Smooth muscle cell (in vitro differentiated cells): ENCODE results near the gene BTRC. TPM values are rescaled to one million over a fixed set of nuclear protein-coding genes. Genes with fewer than 3 reads are reported as not detected.

Experiments used
- DNase-seq: peaks from one replicate; lab custom pipeline; 2025; ENCODE audit not compliant: unreplicated experiment; lab: John Stamatoyannopoulos, UW
- H2AFZ ChIP-seq: fragments of 200-600 bp; sonication (generic); 2 replicates; pipeline ENCODE4 v1.6.0; 2016; ENCODE audit warnings: antibody characterized with exemption, low read depth, mild to moderate bottlenecking
- H3F3A ChIP-seq: fragments of 200-600 bp; sonication (generic); 2 replicates; pipeline ENCODE4 v1.6.0; 2017; ENCODE audit warnings: antibody characterized with exemption, low read depth
- H3K27ac ChIP-seq: fragments of 200-600 bp; sonication (generic); 2 replicates; pipeline ENCODE4 v1.5.1; 2016; ENCODE audit warnings: low read depth, mild to moderate bottlenecking
- H3K27me3 ChIP-seq: fragments of 200-600 bp; sonication (generic); 2 replicates; pipeline ENCODE4 v1.6.1; 2016; ENCODE audit warnings: low read depth, mild to moderate bottlenecking
- H3K36me3 ChIP-seq: fragments of 200-600 bp; sonication (generic); 2 replicates; pipeline ENCODE4 v1.5.1; 2016; ENCODE audit warnings: low read depth
- H3K4me1 ChIP-seq: fragments of 200-600 bp; sonication (generic); 2 replicates; pipeline ENCODE4 v1.5.1; 2016; ENCODE audit warnings: low read depth
- H3K4me2 ChIP-seq: fragments of 200-600 bp; sonication (generic); 2 replicates; pipeline ENCODE4 v1.6.0; 2016; ENCODE audit warnings: mild to moderate bottlenecking
- H3K4me3 ChIP-seq: fragments of 200-600 bp; sonication (generic); 2 replicates; pipeline ENCODE4 v1.5.1; 2016; ENCODE audit warnings: mild to moderate bottlenecking
- H3K79me2 ChIP-seq: fragments of 200-600 bp; sonication (generic); 2 replicates; pipeline ENCODE4 v1.6.0; 2016; ENCODE audit warnings: low read depth, mild to moderate bottlenecking
- H3K9ac ChIP-seq: fragments of 200-600 bp; sonication (generic); 2 replicates; pipeline ENCODE4 v1.6.0; 2016; ENCODE audit warnings: low read depth
- H3K9me3 ChIP-seq: fragments of 200-600 bp; sonication (generic); replicated peaks from 2 replicates; pipeline ENCODE4 v1.5.1; 2016; ENCODE audit warnings: low read depth
- H4K20me1 ChIP-seq: fragments of 200-600 bp; sonication (generic); 2 replicates; pipeline ENCODE4 v1.6.0; 2016; ENCODE audit warnings: low read depth
- WGBS: methylation state at CpG from one replicate; pipeline ENCODE4 v1.1.7; 2016; ENCODE audit warnings: low lambda C conversion rate; 5-methylcytosine and 5-hydroxymethylcytosine counted together
- polyA plus RNA-seq: library from polyadenylated mRNA; unstranded; fragments of >200 nt; fragmentation: Nextera tagmentation; extraction: Ambion mirVana; gene quantifications from 2 replicates; pipeline ENCODE4 v1.2.1, GENCODE V29; 2016
- total RNA-seq: library from RNA; depleted of rRNA; stranded (reverse); fragments of >200 nt; gene quantifications from 2 replicates; pipeline ENCODE4 v1.2.3, GENCODE V29; 2014
- TF ChIP-seq, protein P1 (sequence below): fragments of 200-600 bp; sonication (generic); IDR thresholded peaks from 2 replicates; pipeline ENCODE4 v1.5.1; 2017; ENCODE audit warnings: borderline replicate concordance, mild to moderate bottlenecking, antibody characterized with exemption; ENCODE audit not compliant: insufficient read depth, poor library complexity, severe bottlenecking

BTRC gene
- total and polyA plus RNA-seq, 2 experiments from 2014 or later: 9.6 to 16.8 TPM

GRCh38 chr10:101573885-101574753 lies 220.2 kb downstream of the BTRC start:
- no peak overlapping the region for H3K4me3 ChIP-seq
- TF ChIP-seq, protein P1, sequence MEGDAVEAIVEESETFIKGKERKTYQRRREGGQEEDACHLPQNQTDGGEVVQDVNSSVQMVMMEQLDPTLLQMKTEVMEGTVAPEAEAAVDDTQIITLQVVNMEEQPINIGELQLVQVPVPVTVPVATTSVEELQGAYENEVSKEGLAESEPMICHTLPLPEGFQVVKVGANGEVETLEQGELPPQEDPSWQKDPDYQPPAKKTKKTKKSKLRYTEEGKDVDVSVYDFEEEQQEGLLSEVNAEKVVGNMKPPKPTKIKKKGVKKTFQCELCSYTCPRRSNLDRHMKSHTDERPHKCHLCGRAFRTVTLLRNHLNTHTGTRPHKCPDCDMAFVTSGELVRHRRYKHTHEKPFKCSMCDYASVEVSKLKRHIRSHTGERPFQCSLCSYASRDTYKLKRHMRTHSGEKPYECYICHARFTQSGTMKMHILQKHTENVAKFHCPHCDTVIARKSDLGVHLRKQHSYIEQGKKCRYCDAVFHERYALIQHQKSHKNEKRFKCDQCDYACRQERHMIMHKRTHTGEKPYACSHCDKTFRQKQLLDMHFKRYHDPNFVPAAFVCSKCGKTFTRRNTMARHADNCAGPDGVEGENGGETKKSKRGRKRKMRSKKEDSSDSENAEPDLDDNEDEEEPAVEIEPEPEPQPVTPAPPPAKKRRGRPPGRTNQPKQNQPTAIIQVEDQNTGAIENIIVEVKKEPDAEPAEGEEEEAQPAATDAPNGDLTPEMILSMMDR: no peak
- H3K4me1 ChIP-seq: peaks cover 13% of the 10 kb centered on the region
- no peaks in the 10 kb centered on the region for H3F3A ChIP-seq
- no peak for DNase-seq
- H2AFZ ChIP-seq: no peak overlapping the region
- 94% methylated on average over 25 of the region's 25 CpGs for WGBS
- H3K4me2 ChIP-seq: no peak overlapping the region
- H3K27ac ChIP-seq: no peak overlapping the region
- no peaks in the 10 kb centered on the region for H3K36me3 ChIP-seq
- peaks cover 8% of the 10 kb centered on the region for H3K27me3 ChIP-seq
- H4K20me1 ChIP-seq: no peaks in the 10 kb centered on the region
- H3K9ac ChIP-seq: no peak overlapping the region
- no peaks in the 10 kb centered on the region for H3K9me3 ChIP-seq
- H3K79me2 ChIP-seq: no peaks in the 10 kb centered on the region

DNA sequence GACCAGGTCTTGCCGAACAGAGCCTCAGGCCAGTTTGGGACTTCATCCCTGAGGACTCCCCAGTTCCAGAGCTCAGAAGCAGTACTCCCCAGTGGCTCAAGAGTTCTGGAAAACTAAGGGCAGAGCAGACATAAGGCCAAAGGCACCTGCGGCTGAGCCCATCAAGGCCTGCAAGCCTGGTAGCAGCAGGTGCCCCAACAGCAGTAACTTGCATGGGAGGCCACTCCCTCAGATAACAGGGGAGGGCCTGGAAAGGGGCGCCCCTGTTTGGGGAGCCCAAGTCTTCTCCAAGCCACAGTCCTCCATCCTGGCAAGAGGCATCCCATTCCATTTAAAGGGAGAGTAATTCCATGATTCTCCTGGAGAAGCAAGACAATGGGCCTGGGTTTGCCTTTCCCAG lies 221.1 kb downstream of the BTRC start:
- Histone ChIP-seq H3K4me2 (no peak overlapping the region), H4K20me1 (no peaks in the 10 kb centered on the region), H2AFZ (no peak overlapping the region), H3K4me3 (no peak overlapping the region), H3K27ac (no peak overlapping the region), H3K4me1 (peaks cover 6% of the 10 kb centered on the region), H3K9ac (no peak overlapping the region), H3K27me3 (no peaks in the 10 kb centered on the region), H3K9me3 (no peaks in the 10 kb centered on the region), H3F3A (no peaks in the 10 kb centered on the region), H3K79me2 (no peaks in the 10 kb centered on the region), H3K36me3 (no peaks in the 10 kb centered on the region)
- DNase-seq: no peak
- WGBS: 92% methylated on average over 3 of the region's 3 CpGs
- TF ChIP-seq, protein P1: no peak

GRCh38 chr10:101575580-101576210 lies 221.7 kb downstream of the BTRC start:
- H2AFZ ChIP-seq: no peak overlapping the region
- no peak overlapping the region for H3K4me2 ChIP-seq
- H3K4me1 ChIP-seq: peaks cover 2% of the 10 kb centered on the region
- no peak for DNase-seq
- TF ChIP-seq, protein P1: no peak
- H3K27me3 ChIP-seq: no peaks in the 10 kb centered on the region
- no peak overlapping the region for H3K9ac ChIP-seq
- no peaks in the 10 kb centered on the region for H4K20me1 ChIP-seq
- no peaks in the 10 kb centered on the region for H3K79me2 ChIP-seq
- H3F3A ChIP-seq: no peaks in the 10 kb centered on the region
- H3K9me3 ChIP-seq: no peaks in the 10 kb centered on the region
- H3K4me3 ChIP-seq: no peak overlapping the region
- 92% methylated on average over 7 of the region's 7 CpGs for WGBS
- H3K27ac ChIP-seq: no peak overlapping the region
- H3K36me3 ChIP-seq: no peaks in the 10 kb centered on the region
